ENCODE measurements around the gene DEFB126. TPM values are rescaled to one million over a fixed set of nuclear protein-coding genes. Genes with fewer than 3 reads are reported as not detected.

DEFB126 gene
- total RNA-seq, 1 donor from 2014 or later: not detected

- Mint-ChIP-seq H3K27ac (ENCODE audit: unreplicated experiment) (no peak overlapping the region), H3K9me3 (ENCODE audit: unreplicated experiment) (no peaks in the 10 kb centered on the region), H3K27me3 (ENCODE audit: unreplicated experiment) (peaks cover 34% of the 10 kb centered on the region), H3K4me3 (ENCODE audit: unreplicated experiment) (no peak overlapping the region), H3K36me3 (ENCODE audit: unreplicated experiment) (no peaks in the 10 kb centered on the region), H3K4me1 (ENCODE audit: unreplicated experiment) (no peaks in the 10 kb centered on the region)
- TF ChIP-seq CTCF (IDR thresholded peaks at IDR 0.05): no peak
- no peak for DNase-seq (ENCODE audit: extremely low spot score, unreplicated experiment)
These were observed 45.3 kb downstream of the DEFB126 start for GRCh38 chr20:187733-188132.

- Mint-ChIP-seq H3K9me3 (ENCODE audit: unreplicated experiment) (no peaks in the 10 kb centered on the region), H3K4me1 (ENCODE audit: unreplicated experiment) (no peaks in the 10 kb centered on the region), H3K27ac (ENCODE audit: unreplicated experiment) (no peak within 1 kb of the TSS), H3K27me3 (ENCODE audit: unreplicated experiment) (peaks cover 19% of the 10 kb centered on the region), H3K4me3 (ENCODE audit: unreplicated experiment) (no peak within 1 kb of the TSS), H3K36me3 (ENCODE audit: unreplicated experiment) (no peaks in the 10 kb centered on the region)
- TF ChIP-seq CTCF (IDR thresholded peaks at IDR 0.05): no peak
- DNase-seq (ENCODE audit: extremely low spot score, unreplicated experiment): no peak
These were observed 47.2 kb downstream of the DEFB126 start, which contains the start of gene DEFB128 for GRCh38 chr20:189611-190010. DEFB128 (minus strand) TSS chr20:189711; CDS start chr20:189623, 88 bp downstream.

Other genes starting within 250 kb of the DEFB126 start
- not detected in 2 replicates for gene DEFB125, start 54.9 kb upstream of the DEFB126 start, total RNA-seq
- gene DEFB127, start 14.9 kb downstream of the DEFB126 start, total RNA-seq: not detected in 2 replicates
- not detected in 2 replicates for gene DEFB128, start 47.1 kb downstream of the DEFB126 start, total RNA-seq
- not detected in 2 replicates for gene DEFB129, start 84.7 kb downstream of the DEFB126 start, total RNA-seq
- gene DEFB132, start 115.1 kb downstream of the DEFB126 start, total RNA-seq: not detected in 2 replicates
- gene C20orf96, start 148.2 kb downstream of the DEFB126 start, total RNA-seq: 17.6 and 19.9 TPM in 2 replicates
- gene ZCCHC3, start 155.0 kb downstream of the DEFB126 start, total RNA-seq: 22.4 and 22.7 TPM in 2 replicates
- 30.8 and 31.7 TPM in 2 replicates for gene SOX12, start 183.0 kb downstream of the DEFB126 start, total RNA-seq
- 47.3 and 57.7 TPM in 2 replicates for gene NRSN2, start 204.5 kb downstream of the DEFB126 start, total RNA-seq
- gene TRIB3, start 238.2 kb downstream of the DEFB126 start, total RNA-seq: 49.1 and 62.6 TPM in 2 replicates